ENCODE data around the gene OPN4. TPM values are rescaled to one million over a fixed set of nuclear protein-coding genes. Genes with fewer than 3 reads are reported as not detected.

OPN4 gene
- total RNA-seq, 1 experiment from 2014 or later, result 0.17 TPM

GRCh38 chr10:86671419-86671818 lies 17.1 kb downstream of the OPN4 start:
- in situ Hi-C loops (cut with HindIII; ENCODE audit: low pct_unique_long_range_greater_than_20kb, low sequenced_read_pairs), result no loop called here
- no peak for DNase-seq (ENCODE audit: low read depth)

DNA sequence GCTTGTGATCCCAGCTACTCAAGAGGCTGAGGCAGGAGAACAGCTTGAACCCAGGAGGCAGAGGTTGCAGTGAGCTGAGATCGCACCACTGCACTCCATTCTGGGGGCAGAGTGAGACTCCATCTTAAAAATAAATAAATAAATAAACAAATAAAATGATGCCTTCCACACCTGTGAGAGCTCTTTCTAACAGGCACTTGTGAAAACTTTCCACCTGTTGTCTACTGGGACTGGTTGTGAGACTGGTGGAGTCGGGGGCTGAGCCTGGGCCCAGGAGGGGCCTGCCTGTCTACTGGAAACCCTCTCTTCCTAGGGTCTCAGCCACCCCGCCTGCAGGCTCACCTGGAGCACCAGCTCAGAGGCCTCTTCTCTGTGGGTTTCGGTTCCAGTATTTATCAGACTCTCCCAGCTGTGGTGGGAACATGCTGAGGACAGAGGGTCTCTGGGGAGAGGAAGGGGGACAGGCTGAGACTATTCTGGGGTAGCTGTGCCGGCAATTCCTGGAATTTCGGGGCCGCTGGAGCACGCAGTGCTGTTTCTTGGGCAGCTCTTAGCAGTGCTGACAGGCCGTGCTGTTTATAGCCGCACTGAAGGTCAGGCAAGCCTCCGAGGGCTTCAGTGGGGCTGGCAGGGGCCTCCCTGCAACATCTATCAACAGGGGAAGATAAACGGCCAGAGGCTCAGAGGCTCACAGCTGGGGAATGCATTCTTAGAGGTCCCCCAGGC lies 17.8 kb downstream of the OPN4 start:
- in situ Hi-C loops (cut with HindIII; ENCODE audit: low pct_unique_long_range_greater_than_20kb, low sequenced_read_pairs), result no loop called here
- DNase-seq (ENCODE audit: low read depth), result no peak

DNA sequence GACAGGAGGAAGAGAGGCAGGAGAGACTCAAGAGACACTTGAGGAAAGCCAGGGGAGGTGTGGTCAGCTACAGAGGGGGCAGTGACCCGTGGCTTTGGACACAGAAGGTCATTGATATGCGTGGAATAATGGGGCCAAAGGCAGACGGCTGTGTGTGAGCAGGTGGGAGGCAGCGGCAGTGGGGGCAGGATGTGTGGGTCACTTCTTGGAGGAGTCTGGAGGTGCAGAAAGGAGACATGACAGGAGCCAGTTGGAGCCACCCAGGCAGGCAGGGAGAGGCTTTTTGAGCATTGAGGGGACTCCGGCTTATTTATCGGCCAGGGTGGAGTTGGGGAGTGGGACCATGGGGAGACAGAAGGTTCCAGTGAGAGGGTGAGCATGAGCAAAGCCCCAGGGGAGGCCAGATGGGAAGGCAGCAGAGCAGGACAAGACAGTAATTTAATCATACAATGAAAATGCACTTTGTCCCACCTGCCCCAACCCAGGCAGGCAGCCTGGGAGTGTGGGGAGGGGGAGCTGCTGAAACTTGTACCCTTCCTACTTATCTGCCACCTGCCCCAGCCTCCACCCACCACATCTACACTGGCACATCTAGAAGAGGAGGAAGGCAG lies 19.0 kb downstream of the OPN4 start:
- in situ Hi-C loops (cut with HindIII; ENCODE audit: low pct_unique_long_range_greater_than_20kb, low sequenced_read_pairs), result no loop called here
- DNase-seq (ENCODE audit: low read depth), result no peak

DNA sequence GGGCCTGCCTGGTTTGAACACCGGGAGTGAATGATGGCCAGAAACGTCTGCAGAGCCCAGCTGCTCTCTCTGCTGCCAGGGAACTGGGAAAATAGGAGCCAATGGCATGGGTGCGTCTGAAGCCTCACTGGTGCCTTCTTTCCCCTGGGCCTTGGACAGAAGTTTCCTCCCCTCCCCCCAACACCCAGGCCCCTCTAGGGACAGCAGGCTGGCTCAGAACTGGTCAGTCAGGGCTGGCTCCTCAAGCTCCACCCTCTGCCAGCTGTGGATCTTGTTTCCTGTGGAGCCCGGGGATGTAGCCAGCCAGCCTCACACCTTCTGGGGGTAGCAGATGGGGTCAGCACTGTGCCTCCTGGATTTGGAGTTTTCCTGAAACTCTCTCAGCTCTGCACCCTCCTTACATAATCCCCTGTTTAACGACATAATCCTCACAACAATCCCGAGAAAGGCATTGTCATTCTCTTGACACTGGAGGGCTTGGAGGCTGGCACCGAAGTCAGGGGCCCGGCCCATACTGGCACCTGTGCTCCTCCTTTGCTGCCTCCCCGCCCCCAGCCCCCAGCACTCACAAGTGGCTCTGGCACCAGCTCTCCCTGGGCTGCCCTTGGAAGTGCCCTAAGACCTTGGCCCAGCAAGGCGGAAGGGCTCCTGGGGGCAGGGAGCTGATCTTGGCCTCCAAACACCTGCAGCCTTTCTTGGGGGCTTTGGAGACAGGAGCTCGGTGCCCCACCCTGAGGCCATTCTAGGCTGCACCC lies 19.7 kb downstream of the OPN4 start:
- in situ Hi-C loops (cut with HindIII; ENCODE audit: low pct_unique_long_range_greater_than_20kb, low sequenced_read_pairs), result no loop called here
- no peak for DNase-seq (ENCODE audit: low read depth)

GRCh38 chr10:86674912-86675311 lies 20.6 kb downstream of the OPN4 start:
- DNase-seq (ENCODE audit: low read depth), result no peak
- in situ Hi-C loops (cut with HindIII; ENCODE audit: low pct_unique_long_range_greater_than_20kb, low sequenced_read_pairs), result no loop called here

GRCh38 chr10:86677374-86677773 lies 23.0 kb downstream of the OPN4 start:
- in situ Hi-C loops (cut with HindIII; ENCODE audit: low pct_unique_long_range_greater_than_20kb, low sequenced_read_pairs), result no loop called here
- no peak for DNase-seq (ENCODE audit: low read depth)

- no peak for DNase-seq (ENCODE audit: low read depth)
- in situ Hi-C loops (cut with HindIII; ENCODE audit: low pct_unique_long_range_greater_than_20kb, low sequenced_read_pairs), result no loop called here
These were observed 24.8 kb downstream of the OPN4 start for GRCh38 chr10:86678999-86679792.

DNA sequence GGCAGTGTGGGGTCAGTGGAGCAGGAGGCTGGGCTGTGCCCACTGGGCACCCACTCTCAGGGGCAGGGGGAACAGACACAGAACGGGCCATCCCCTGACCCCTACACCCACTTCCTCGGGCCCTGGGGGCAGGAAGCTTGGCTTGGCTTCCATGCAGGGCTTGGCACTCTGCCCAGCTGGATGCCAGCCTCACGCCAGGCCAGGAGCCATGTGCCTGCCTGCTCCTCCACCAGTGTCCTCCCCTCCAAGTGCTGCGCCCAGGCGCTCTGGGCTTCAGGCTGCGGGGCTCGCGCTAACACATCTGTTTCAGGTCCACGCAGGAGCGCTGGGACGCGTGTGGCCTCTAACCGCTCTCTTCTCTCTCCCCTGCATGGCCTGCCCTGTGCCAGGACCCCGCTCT lies 26.7 kb downstream of the OPN4 start:
- no peak for DNase-seq (ENCODE audit: low read depth)
- in situ Hi-C loops (cut with HindIII; ENCODE audit: low pct_unique_long_range_greater_than_20kb, low sequenced_read_pairs), result no loop called here

GRCh38 chr10:86681722-86682386 lies 27.5 kb downstream of the OPN4 start:
- DNase-seq (ENCODE audit: low read depth), result no peak
- in situ Hi-C loops (cut with HindIII; ENCODE audit: low pct_unique_long_range_greater_than_20kb, low sequenced_read_pairs), result no loop called here

GRCh38 chr10:86682675-86683074 lies 28.3 kb downstream of the OPN4 start:
- DNase-seq (ENCODE audit: low read depth), result no peak
- in situ Hi-C loops (cut with HindIII; ENCODE audit: low pct_unique_long_range_greater_than_20kb, low sequenced_read_pairs), result no loop called here

DNA sequence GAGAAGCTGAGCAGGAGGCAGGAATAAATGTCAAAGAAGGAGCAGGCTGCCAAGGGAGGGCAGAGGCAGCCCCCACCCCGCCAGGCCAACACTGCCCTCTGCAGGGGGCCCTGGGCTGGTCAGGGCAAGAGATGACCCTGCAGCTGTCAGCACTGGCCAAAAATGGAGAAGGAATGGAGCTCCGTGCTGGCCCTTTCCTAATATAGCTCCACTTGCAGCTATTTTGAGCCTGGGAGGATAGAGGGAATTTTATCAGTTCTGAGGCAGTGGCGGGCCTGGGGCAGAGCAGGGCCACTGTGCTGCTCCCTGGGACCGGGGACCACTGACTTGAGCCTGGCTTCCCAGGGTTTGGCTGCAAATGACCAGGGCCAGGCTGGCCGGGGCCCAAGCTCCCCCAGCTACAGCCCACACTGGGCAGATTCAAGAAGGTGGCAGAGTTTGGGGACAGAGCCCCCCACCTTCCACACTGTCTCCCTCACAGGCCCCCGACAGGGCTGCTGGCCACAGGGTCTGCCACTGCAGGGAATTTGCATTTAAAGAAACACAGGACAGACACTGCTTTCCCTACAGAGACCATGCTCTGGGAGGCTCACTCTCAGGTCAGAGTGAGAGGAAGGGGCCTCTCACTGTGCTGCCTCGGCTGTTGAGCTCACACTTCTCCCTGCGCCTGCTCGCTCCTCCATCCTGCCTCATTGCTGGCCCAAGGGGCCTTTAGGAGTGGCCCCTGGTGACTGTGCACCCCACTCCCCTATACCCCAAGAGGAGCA lies 30.2 kb downstream of the OPN4 start:
- in situ Hi-C loops (cut with HindIII; ENCODE audit: low pct_unique_long_range_greater_than_20kb, low sequenced_read_pairs), result no loop called here
- DNase-seq (ENCODE audit: low read depth), result no peak

DNA sequence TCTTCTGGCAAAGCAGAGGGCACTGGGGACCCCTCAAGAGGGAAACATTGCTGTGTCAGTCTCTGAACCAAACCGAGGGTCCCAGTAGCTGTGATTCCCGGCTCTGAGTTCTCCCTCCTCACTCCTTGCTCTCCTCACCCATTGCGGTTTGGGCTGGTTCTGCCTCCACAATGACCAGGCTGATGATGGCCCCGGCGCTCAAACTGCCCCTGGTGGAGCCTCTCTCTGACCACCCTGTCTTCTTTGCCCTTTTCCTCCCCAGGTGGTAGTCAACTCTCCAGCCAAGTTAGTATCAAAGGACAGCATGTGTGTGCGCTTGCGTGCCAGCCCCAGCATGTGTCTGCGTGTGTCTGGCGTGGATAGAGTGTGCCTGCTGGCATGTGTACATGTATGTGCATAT lies 31.1 kb downstream of the OPN4 start:
- DNase-seq (ENCODE audit: low read depth), result no peak
- in situ Hi-C loops (cut with HindIII; ENCODE audit: low pct_unique_long_range_greater_than_20kb, low sequenced_read_pairs), result no loop called here

DNA sequence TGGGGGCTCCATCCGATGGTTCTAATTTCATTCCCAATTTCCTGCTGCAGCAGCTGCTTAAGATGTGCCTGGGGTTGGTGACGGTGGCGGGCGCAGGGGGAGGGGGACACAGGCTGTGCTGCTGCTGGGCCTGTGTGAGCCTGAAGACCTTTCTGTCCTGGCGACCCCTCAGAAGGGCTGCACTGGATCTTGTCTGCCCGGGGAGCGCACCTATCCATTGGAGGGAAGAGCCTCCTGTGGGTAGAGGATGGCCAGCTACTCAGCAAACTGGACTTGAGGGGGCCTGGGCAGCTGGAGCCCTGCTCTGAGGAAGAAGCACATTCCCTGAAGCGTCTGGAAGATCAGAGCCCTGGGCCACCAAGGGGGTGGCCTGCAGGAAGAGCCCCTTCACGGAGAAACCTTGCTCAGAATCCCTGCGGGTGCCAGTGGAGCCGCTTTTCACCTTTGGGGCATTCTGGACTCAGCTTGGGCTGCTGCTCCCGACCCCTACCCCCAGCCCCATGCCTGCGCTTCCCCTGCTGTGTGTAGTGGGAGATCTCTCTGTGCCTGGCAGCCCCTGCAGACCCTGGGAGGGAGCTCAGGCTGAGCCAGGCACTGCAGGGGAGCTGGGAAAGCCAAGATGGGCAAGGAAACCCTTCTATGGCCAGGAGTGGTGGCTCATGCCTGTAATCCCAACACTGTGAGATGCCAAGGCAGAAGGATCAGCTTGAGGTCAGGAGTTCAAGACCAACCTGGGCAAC lies 31.7 kb downstream of the OPN4 start:
- in situ Hi-C loops (cut with HindIII; ENCODE audit: low pct_unique_long_range_greater_than_20kb, low sequenced_read_pairs), result no loop called here
- DNase-seq (ENCODE audit: low read depth), result no peak

DNA sequence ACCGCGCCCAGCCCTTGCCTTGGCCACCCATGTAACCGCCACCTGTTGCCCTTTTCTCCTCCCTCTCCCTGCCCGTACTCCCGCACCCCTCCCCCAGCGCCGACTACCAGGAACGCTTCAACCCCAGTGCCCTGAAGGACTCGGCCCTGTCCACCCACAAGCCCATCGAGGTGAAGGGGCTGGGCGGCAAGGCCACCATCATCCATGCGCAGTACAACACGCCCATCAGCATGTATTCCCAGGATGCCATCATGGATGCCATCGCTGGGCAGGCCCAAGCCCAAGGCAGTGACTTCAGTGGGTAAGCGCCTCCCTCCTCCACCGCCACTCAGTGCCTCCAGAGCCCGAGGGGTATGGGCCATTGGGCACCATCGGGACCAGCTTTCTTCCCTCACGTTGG lies 32.6 kb downstream of the OPN4 start:
- no peak for DNase-seq (ENCODE audit: low read depth)
- in situ Hi-C loops (cut with HindIII; ENCODE audit: low pct_unique_long_range_greater_than_20kb, low sequenced_read_pairs), result no loop called here

GRCh38 chr10:86687750-86688149 lies 33.4 kb downstream of the OPN4 start:
- in situ Hi-C loops (cut with HindIII; ENCODE audit: low pct_unique_long_range_greater_than_20kb, low sequenced_read_pairs), result no loop called here
- no peak for DNase-seq (ENCODE audit: low read depth)

DNA sequence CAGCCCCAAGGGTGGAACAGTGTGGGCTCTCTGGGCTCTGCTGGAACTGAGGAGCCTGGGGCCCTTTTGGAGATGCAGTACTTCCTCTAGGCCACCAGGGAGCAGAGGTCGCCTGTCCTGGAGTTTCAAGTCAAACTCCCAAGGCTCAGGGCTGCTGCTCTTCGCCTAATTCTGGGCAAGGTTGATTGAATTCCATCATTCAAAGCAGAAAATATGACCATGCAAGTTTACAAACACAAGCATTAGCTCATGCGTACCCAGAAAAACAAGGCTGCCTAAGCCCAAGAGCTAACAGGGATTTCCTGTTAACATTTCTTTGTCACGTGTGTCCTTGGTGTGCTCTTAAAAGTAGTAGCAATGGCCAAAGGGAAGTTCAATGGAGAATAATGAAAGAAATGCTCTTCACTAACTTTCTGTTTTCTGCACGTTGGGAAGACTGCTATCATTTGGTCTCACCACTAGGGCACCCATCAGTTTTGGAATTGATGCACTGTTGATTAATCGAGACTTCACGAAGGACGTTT lies 34.1 kb downstream of the OPN4 start:
- in situ Hi-C loops (cut with HindIII; ENCODE audit: low pct_unique_long_range_greater_than_20kb, low sequenced_read_pairs), result no loop called here
- peak; percentile 51 for DNase-seq (ENCODE audit: low read depth)

DNA sequence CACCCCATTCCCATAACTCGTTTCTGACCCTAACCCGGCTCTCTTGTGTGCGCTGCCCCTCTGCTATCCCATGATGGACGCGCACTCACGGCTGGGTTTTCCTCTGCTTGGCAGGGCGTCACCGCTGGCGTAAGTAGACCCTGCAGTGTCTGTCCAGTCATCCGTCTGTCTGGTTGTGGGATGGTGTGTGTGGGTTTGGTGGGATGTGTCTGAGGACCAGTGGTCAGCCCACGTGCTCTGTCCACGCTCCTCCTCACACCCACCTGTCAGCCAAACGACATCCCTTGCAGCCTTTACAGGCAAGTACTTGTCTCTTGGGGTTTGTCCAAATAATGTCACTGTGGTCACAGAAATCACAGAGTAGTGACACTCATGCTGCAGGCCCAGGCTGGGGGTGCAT lies 34.8 kb downstream of the OPN4 start:
- DNase-seq (ENCODE audit: low read depth), result no peak
- in situ Hi-C loops (cut with HindIII; ENCODE audit: low pct_unique_long_range_greater_than_20kb, low sequenced_read_pairs), result no loop called here

Data from Caki2 (cell line).